ENCODE measurements around the gene RTL10. TPM values are rescaled to one million over a fixed set of nuclear protein-coding genes. Genes with fewer than 3 reads are reported as not detected.

The RTL10 gene
- polyA plus RNA-seq, 2 of the 4 experiments (the other 2 are of a cell fraction), result 4.4 to 5.1 TPM

DNA sequence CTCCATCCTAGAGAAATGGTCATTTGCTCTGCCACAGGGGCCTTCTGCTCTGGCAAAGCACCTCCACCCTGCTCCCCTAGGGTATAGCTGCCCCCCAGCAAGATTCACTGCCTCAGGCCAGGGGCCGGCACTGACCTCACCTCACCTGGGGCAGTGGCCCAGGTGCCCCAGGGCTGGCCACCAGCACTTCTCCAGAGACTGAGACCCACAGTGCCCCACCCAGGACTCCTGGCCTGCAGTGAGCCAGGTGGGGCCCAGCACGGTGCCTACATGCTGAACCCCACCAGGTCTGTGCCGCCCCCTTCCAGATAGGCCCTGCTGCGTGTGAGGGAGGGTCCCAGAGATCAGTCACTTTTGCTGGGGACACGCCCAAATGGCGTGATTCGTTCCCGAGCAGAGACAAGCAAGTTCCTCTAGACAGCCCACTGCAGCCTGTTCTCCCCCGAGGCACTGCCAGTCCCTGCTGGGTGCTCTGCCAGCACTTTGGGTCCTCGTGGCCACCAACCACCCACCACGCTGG is 10.8 kb downstream of the RTL10 start:
- WGBS (ENCODE audit: missing lambda C conversion rate), result 95% methylated on average over 4 of the region's 11 CpGs
- TF ChIP-seq, protein P1, sequence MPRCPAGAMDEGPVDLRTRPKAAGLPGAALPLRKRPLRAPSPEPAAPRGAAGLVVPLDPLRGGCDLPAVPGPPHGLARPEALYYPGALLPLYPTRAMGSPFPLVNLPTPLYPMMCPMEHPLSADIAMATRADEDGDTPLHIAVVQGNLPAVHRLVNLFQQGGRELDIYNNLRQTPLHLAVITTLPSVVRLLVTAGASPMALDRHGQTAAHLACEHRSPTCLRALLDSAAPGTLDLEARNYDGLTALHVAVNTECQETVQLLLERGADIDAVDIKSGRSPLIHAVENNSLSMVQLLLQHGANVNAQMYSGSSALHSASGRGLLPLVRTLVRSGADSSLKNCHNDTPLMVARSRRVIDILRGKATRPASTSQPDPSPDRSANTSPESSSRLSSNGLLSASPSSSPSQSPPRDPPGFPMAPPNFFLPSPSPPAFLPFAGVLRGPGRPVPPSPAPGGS (IDR thresholded peaks at IDR 0.05), result no peak
- TF ChIP-seq ZFP36 (IDR thresholded peaks at IDR 0.05; ENCODE audit: borderline replicate concordance, partially characterized antibody) (no peak), KDM5A (IDR thresholded peaks at IDR 0.05) (no peak), HDAC2 (IDR thresholded peaks at IDR 0.05) (no peak), JUN (IDR thresholded peaks at IDR 0.05) (no peak), NPAS2 (CRISPR knock-in tag; IDR thresholded peaks at IDR 0.05; ENCODE audit: borderline replicate concordance) (no peak), MYC (IDR thresholded peaks at IDR 0.05; ENCODE audit: borderline replicate concordance, low read length) (no peak), RAD21 (conservative IDR thresholded peaks at IDR 0.05 in 1 of 2, IDR thresholded peaks at IDR 0.05 in 1 of 2) (no peak), SREBF2 (IDR thresholded peaks at IDR 0.05) (no peak), EP300 (IDR thresholded peaks at IDR 0.05) (no peak), ZC3H11A (IDR thresholded peaks at IDR 0.05) (no peak), FOSL2 (IDR thresholded peaks at IDR 0.05) (no peak), FOSL2 (CRISPR knock-in tag; IDR thresholded peaks at IDR 0.05) (no peak), ZNF302 (CRISPR knock-in tag; IDR thresholded peaks at IDR 0.05) (no peak)
- TF ChIP-seq, protein P2, sequence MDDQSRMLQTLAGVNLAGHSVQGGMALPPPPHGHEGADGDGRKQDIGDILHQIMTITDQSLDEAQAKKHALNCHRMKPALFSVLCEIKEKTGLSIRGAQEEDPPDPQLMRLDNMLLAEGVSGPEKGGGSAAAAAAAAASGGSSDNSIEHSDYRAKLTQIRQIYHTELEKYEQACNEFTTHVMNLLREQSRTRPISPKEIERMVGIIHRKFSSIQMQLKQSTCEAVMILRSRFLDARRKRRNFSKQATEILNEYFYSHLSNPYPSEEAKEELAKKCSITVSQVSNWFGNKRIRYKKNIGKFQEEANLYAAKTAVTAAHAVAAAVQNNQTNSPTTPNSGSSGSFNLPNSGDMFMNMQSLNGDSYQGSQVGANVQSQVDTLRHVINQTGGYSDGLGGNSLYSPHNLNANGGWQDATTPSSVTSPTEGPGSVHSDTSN (IDR thresholded peaks at IDR 0.05), result no peak
- TF ChIP-seq, protein P3, sequence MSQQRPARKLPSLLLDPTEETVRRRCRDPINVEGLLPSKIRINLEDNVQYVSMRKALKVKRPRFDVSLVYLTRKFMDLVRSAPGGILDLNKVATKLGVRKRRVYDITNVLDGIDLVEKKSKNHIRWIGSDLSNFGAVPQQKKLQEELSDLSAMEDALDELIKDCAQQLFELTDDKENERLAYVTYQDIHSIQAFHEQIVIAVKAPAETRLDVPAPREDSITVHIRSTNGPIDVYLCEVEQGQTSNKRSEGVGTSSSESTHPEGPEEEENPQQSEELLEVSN (IDR thresholded peaks at IDR 0.05; ENCODE audit: borderline replicate concordance, low read depth), result no peak

DNA sequence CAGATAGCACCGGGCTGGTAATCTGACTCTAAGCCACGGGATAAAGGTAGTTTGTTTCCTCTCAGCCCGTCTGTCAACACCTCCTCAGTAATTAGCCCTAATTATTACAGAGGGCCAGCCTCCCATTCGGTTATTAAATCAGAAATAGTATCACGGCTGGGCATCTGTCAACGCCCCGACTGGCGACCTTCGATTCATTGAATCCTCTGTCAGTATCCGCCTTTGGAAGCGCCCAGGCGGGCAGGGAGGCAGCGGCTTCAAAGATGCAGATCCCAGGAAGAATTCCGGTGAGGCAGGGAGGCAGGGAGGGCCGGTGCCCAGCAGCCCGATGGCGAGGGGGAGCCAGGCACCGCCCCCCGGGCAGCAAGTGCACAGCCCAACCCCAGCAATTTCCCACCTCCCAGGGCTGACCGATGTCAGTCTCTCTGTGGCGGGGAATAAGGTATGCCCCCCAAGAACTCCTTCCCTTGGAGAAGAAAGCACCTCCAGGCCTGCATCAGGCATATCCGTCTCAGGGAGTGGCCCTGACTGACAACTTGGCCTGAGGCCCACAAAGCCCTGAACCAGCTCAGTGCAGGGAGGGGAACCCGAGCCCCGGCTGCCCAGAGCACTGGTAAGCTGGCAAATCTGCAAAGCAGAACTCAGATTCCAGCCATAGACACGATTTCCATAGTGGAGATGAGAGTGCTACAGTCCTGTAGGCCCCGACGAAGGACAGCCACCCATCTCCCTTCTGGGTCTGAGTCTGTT is 11.4 kb downstream of the RTL10 start:
- H3K27ac ChIP-seq, result no peak overlapping the region
- H3K4me1 ChIP-seq, result peaks cover 13% of the 10 kb centered on the region
- no peak overlapping the region for H3K4me3 ChIP-seq
- ATAC-seq (no peak), DNase-seq (ENCODE audit: low read depth in 1 of 2, low spot score in 1 of 2) (no peak), FAIRE-seq (no peak)
- H3K9me3 ChIP-seq, result no peaks in the 10 kb centered on the region
- ChIA-PET CTCF (interaction anchor here (0.6 to 1.1 kb wide), 3 partner anchors 8 to 190 kb away, joined by 3 read pairs; no protein-coding TSS in a partner anchor), POLR2A (no interaction called here)
- WGBS (ENCODE audit: missing lambda C conversion rate), result 90% methylated on average over 19 of the region's 27 CpGs
- no peak overlapping the region for H3K4me2 ChIP-seq
- no peak for TF ChIP-seq NR3C1 (IDR thresholded peaks at IDR 0.05)
- TF ChIP-seq ZNF302 (CRISPR knock-in tag; IDR thresholded peaks at IDR 0.05), result no peak
- TF ChIP-seq PHF8 (IDR thresholded peaks at IDR 0.05; ENCODE audit: borderline replicate concordance, low read depth), result no peak
- TF ChIP-seq, protein P4, sequence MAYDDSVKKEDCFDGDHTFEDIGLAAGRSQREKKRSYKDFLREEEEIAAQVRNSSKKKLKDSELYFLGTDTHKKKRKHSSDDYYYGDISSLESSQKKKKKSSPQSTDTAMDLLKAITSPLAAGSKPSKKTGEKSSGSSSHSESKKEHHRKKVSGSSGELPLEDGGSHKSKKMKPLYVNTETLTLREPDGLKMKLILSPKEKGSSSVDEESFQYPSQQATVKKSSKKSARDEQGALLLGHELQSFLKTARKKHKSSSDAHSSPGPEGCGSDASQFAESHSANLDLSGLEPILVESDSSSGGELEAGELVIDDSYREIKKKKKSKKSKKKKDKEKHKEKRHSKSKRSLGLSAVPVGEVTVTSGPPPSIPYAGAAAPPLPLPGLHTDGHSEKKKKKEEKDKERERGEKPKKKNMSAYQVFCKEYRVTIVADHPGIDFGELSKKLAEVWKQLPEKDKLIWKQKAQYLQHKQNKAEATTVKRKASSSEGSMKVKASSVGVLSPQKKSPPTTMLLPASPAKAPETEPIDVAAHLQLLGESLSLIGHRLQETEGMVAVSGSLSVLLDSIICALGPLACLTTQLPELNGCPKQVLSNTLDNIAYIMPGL (CRISPR knock-in tag; IDR thresholded peaks at IDR 0.05; ENCODE audit: borderline replicate concordance), result no peak
- TF ChIP-seq CHD4 (IDR thresholded peaks at IDR 0.05; ENCODE audit: borderline replicate concordance), result no peak
- no peak for TF ChIP-seq TP53 (CRISPR knock-in tag; IDR thresholded peaks at IDR 0.05)
- TF ChIP-seq, protein P3 (IDR thresholded peaks at IDR 0.05; ENCODE audit: borderline replicate concordance, low read depth), result no peak
- TF ChIP-seq, protein P5, sequence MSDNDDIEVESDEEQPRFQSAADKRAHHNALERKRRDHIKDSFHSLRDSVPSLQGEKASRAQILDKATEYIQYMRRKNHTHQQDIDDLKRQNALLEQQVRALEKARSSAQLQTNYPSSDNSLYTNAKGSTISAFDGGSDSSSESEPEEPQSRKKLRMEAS (IDR thresholded peaks at IDR 0.05), result no peak
- no peak for TF ChIP-seq HOXA7 (CRISPR knock-in tag; IDR thresholded peaks at IDR 0.05)
- no peak for TF ChIP-seq SREBF2 (IDR thresholded peaks at IDR 0.05)
- TF ChIP-seq ZSCAN20 (CRISPR knock-in tag; IDR thresholded peaks at IDR 0.05), result no peak
- no peak for TF ChIP-seq KDM1A (IDR thresholded peaks at IDR 0.05; ENCODE audit: low read depth)
- no peak for TF ChIP-seq ESRRA (IDR thresholded peaks at IDR 0.05; ENCODE audit: borderline replicate concordance, low read length)
- TF ChIP-seq RNF2 (IDR thresholded peaks at IDR 0.05; ENCODE audit: borderline replicate concordance, low read depth), result no peak
- no peak for TF ChIP-seq MAZ (IDR thresholded peaks at IDR 0.05; ENCODE audit: borderline replicate concordance, low read depth, low read length)
- no peak for TF ChIP-seq MYC (IDR thresholded peaks at IDR 0.05; ENCODE audit: borderline replicate concordance, low read length)

More for the DNA sequence above, 10.8 kb downstream of the RTL10 start:
- ChIA-PET CTCF (interaction anchor here (0.6 to 1.4 kb wide), 3 partner anchors 37 to 87 kb away, joined by 3 to 5 read pairs (median 4); no protein-coding TSS in a partner anchor), POLR2A (no interaction called here)
- DNase-seq (ENCODE audit: low read depth in 1 of 2, low spot score in 1 of 2), result no peak
- FAIRE-seq, result no peak
- Histone ChIP-seq H3K4me1 (peaks cover 19% of the 10 kb centered on the region), H3K4me2 (no peak overlapping the region), H3K9me3 (no peaks in the 10 kb centered on the region), H3K27ac (no peak overlapping the region), H3K4me3 (no peak overlapping the region)
- no peak; a peak in 1 of 6 replicates for ATAC-seq
